Endothelial cell of umbilical vein (primary cell): ENCODE data around the gene HIVEP3. TPM values are rescaled to one million over a fixed set of nuclear protein-coding genes. Genes with fewer than 3 reads are reported as not detected.
"Not testable (repeated sequence)": the region's sequence is repeated elsewhere in the genome, so short reads cannot be mapped to it uniquely, and the experiment has no call there.

Source experiments
- BruUV-seq: library from RNA; stranded (reverse); fragments of 400-500 nt; replicated peaks from 2 replicates; lab custom pipeline; 2021; lab: Mats Ljungman, UMichigan
- CTCF ChIA-PET: fragments of 300-600, 350-600 bp; sonication (Branson Sonifier 250); formaldehyde crosslinking; loops from one replicate; lab custom pipeline; 2021; ENCODE audit warnings: antibody characterized with exemption, inconsistent platforms; lab: Charles Lee
- POLR2A ChIA-PET: fragments of 300-600, 350-600 bp; sonication (Branson Sonifier 250); formaldehyde crosslinking; loops from one replicate; lab custom pipeline; 2021; ENCODE audit warnings: antibody characterized with exemption, inconsistent platforms; lab: Charles Lee
- DNase-seq: peaks from one replicate; pipeline ENCODE4 v3.0.0-alpha.2; 2011; ENCODE audit warnings: low read depth, low spot score
- FAIRE-seq: peaks from 2 replicates; lab custom pipeline; 2011; peaks lifted over from hg19 to GRCh38; lab: Jason Lieb, UNC
- H2AFZ ChIP-seq: 2 replicates; pipeline ENCODE4 v1.6.0; 2012; ENCODE audit warnings: low read depth, low read length, control low read depth, inconsistent platforms
- H3K27ac ChIP-seq: 2 replicates; pipeline ENCODE4 v1.5.1; 2011; ENCODE audit warnings: low read depth, mild to moderate bottlenecking, control low read depth, low read length, moderate library complexity; ENCODE audit not compliant: insufficient read depth
- H3K27me3 ChIP-seq, 2 experiments: 2 replicates each; pipeline versions ENCODE4 v1.6.0 to v1.6.1; 2011; ENCODE audit warnings: low read length in 2 of 2, mixed read lengths in 1 of 2; ENCODE audit not compliant: control insufficient read depth in 2 of 2, insufficient read depth in 2 of 2
- H3K36me3 ChIP-seq, 2 experiments: 2 replicates in 1 of 2; 3 replicates in 1 of 2; pipeline ENCODE4 v1.5.1; 2011; ENCODE audit warnings: low read length in 2 of 2, mild to moderate bottlenecking in 1 of 2, moderate library complexity in 1 of 2; ENCODE audit not compliant: control insufficient read depth in 2 of 2, insufficient read depth in 2 of 2; ENCODE audit errors: extremely low read depth in 1 of 2
- H3K4me1 ChIP-seq: 3 replicates; pipeline ENCODE4 v1.5.1; 2011; ENCODE audit warnings: mild to moderate bottlenecking, low read length; ENCODE audit not compliant: control insufficient read depth, insufficient read depth; ENCODE audit errors: extremely low read depth
- H3K4me2 ChIP-seq: 2 replicates; pipeline ENCODE4 v1.6.1; 2011; ENCODE audit warnings: low read length, control low read depth, mixed read lengths; ENCODE audit not compliant: insufficient read depth
- H3K4me3 ChIP-seq, 3 experiments: fragments of 200-600 bp in 1 of 3; sonication (generic), shearing (Covaris generic) in 1 of 3; replicated peaks in 1 of 3; 2 replicates each; pipeline ENCODE4 v1.5.1; 2011 to 2016; ENCODE audit warnings: control low read depth in 3 of 3, low read length in 3 of 3, mild to moderate bottlenecking in 2 of 3, inconsistent platforms in 1 of 3, low read depth in 1 of 3, moderate library complexity in 1 of 3; ENCODE audit not compliant: insufficient read depth in 1 of 3
- H3K79me2 ChIP-seq: 2 replicates; pipeline ENCODE4 v1.6.0; 2012; ENCODE audit warnings: low read length, inconsistent platforms; ENCODE audit not compliant: control insufficient read depth, insufficient read depth
- H3K9ac ChIP-seq: replicated peaks from 2 replicates; pipeline ENCODE3; 2011; ENCODE audit warnings: low read length, control low read depth; ENCODE audit not compliant: insufficient read depth; ENCODE audit errors: extremely low read depth
- H3K9me1 ChIP-seq: replicated peaks from 3 replicates; pipeline ENCODE4 v1.6.0; 2011; ENCODE audit warnings: mild to moderate bottlenecking, low read length; ENCODE audit not compliant: control insufficient read depth, insufficient read depth; ENCODE audit errors: extremely low read depth
- H3K9me3 ChIP-seq: replicated peaks from 2 replicates; pipeline ENCODE4 v1.5.1; 2012; ENCODE audit warnings: low read length, inconsistent platforms; ENCODE audit not compliant: control insufficient read depth, insufficient read depth
- H4K20me1 ChIP-seq: replicated peaks from 2 replicates; pipeline ENCODE3; 2011; ENCODE audit warnings: mild to moderate bottlenecking, low read length; ENCODE audit not compliant: control insufficient read depth, insufficient read depth; ENCODE audit errors: extremely low read depth
- EZH2 ChIP-seq: IDR thresholded peaks from 2 replicates; pipeline ENCODE4 v1.6.1; 2012; ENCODE audit warnings: borderline replicate concordance, low read depth, mild to moderate bottlenecking, moderate library complexity, low read length, inconsistent platforms; ENCODE audit not compliant: severe bottlenecking
- FOS ChIP-seq: IDR thresholded peaks from 2 replicates; pipeline ENCODE4 v1.6.1; 2011; ENCODE audit warnings: mild to moderate bottlenecking, low read length, moderate library complexity, borderline replicate concordance; ENCODE audit not compliant: insufficient read depth
- GATA2 ChIP-seq: IDR thresholded peaks from 2 replicates; pipeline ENCODE4 v1.7.0; 2011; ENCODE audit warnings: low read depth, mild to moderate bottlenecking, moderate library complexity, mixed read lengths, low read length; ENCODE audit not compliant: insufficient read length, insufficient read depth
- JUN ChIP-seq: IDR thresholded peaks from 2 replicates; pipeline ENCODE4 v1.6.1; 2011; ENCODE audit warnings: borderline replicate concordance, low read depth; ENCODE audit not compliant: insufficient read length, insufficient read depth
- POLR2A ChIP-seq: IDR thresholded peaks from 2 replicates; pipeline ENCODE4 v1.6.1; 2012; ENCODE audit warnings: low read depth, mild to moderate bottlenecking, control low read depth, low read length
- dilution Hi-C: fragments of 300-500 bp; cut with MboI; formaldehyde crosslinking; loops from one replicate; pipeline ENCODE4 v1.15.0; 2019; ENCODE audit warnings: low sequenced_read_pairs; ENCODE audit not compliant: extremely low pct_ligation_motif_present
- intact Hi-C: fragments of 100-400 bp; cut with micrococcal nuclease; formaldehyde crosslinking; loops from one replicate; pipeline ENCODE4 v1.10.0; 2022
- polyA plus RNA-seq, 4 experiments: library from polyadenylated mRNA; depleted of rRNA in 3 of 4; stranded (reverse) in 3 of 4; unstranded in 1 of 4; fragments of >200 nt; gene quantifications; 2 replicates each; pipeline versions ENCODE4 v1.2.1 to v1.2.3, GENCODE V29; 2011 to 2012; ENCODE audit warnings: missing spikeins in 1 of 4
- total RNA-seq: library from RNA; stranded (reverse); gene quantifications from 2 replicates; pipeline ENCODE4 v1.2.3, GENCODE V29; 2021
- TF ChIP-seq, protein P1 (sequence below): IDR thresholded peaks from 2 replicates; pipeline ENCODE4 v1.6.1; 2011; ENCODE audit not compliant: insufficient read depth, insufficient read length

HIVEP3 gene
- total and polyA plus RNA-seq, 2 donors (not counting 3 experiments of a cell fraction or from before 2014, with no cell fraction given), result 3.4 to 4.0 TPM

DNA sequence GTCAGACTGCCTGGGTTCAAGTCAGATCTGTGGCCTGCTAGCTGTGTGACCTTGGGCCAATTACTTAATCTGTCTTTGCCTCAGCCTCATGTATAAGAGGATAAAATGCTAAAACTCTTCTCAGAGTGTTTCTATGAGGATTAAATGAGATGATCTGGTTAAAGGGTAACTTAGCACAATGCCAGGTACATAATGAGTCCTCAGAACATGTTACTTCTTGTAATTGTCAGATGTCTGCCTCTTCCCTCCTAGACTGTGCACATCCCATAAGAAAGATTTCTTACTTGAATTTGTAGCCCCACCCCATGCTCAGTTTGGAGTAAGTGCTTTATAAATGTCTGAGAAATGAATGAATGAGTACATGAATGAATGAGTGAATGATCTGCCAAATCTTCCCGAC, 34.6 kb upstream of the HIVEP3 start:
- no peaks in the 10 kb centered on the region for H3K9me3 ChIP-seq
- ChIA-PET POLR2A (no interaction called here), CTCF (interaction anchor here (1.5 kb wide), 1 partner anchor 82 kb away, joined by 5 read pairs; no protein-coding TSS in a partner anchor)
- H3K9ac ChIP-seq, result no peak overlapping the region
- dilution Hi-C loops (no loop called here), intact Hi-C loops (no loop called here)
- FAIRE-seq, result no peak
- peaks cover 35% of the 10 kb centered on the region for H3K4me1 ChIP-seq
- H3K79me2 ChIP-seq, result no peaks in the 10 kb centered on the region
- no peaks in the 10 kb centered on the region for H3K9me1 ChIP-seq
- H4K20me1 ChIP-seq, result no peaks in the 10 kb centered on the region
- no peaks in the 10 kb centered on the region for H3K36me3 ChIP-seq
- H3K4me2 ChIP-seq, result no peak overlapping the region
- DNase-seq, result no peak
- BruUV-seq, result no TSS peak
- TF ChIP-seq POLR2A (no peak), GATA2 (no peak), EZH2 (no peak)
- TF ChIP-seq, protein P1, sequence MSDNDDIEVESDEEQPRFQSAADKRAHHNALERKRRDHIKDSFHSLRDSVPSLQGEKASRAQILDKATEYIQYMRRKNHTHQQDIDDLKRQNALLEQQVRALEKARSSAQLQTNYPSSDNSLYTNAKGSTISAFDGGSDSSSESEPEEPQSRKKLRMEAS, result no peak
- H3K27me3 ChIP-seq, result no peaks in the 10 kb centered on the region
- H2AFZ ChIP-seq, result no peak overlapping the region
- H3K4me3 ChIP-seq, result no peak overlapping the region
- H3K27ac ChIP-seq, result no peak overlapping the region

DNA sequence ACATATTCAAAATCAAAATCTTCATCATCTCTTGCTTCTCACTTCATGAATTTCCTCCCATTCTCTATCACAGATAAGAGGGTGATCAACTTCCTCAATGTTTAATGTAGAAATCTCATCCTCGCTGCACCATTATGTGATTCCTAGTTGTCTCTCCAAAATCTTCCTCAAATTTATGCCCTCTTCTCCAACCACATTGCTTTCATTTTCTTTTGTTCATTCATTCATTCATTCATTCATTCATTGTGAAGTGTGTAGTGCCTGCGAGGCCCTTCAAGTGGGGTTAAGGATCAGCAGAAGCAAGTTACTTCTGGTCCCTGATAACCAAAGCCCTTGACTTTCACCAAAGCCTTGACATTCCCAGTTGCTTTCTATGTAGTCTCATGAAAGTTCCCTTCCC, 33.5 kb upstream of the HIVEP3 start:
- no peak for FAIRE-seq
- BruUV-seq, result no TSS peak
- no peaks in the 10 kb centered on the region for H3K36me3 ChIP-seq
- no peaks in the 10 kb centered on the region for H3K9me3 ChIP-seq
- intact Hi-C loops, result no loop called here
- DNase-seq, result no peak
- ChIA-PET CTCF (no interaction called here), POLR2A (no interaction called here)
- no peaks in the 10 kb centered on the region for H3K27me3 ChIP-seq
- no peak overlapping the region for H3K27ac ChIP-seq
- H3K4me2 ChIP-seq, result no peak overlapping the region
- no peak overlapping the region for H3K9ac ChIP-seq
- H2AFZ ChIP-seq, result no peak overlapping the region
- no peaks in the 10 kb centered on the region for H3K79me2 ChIP-seq
- dilution Hi-C loops, result no loop called here
- H4K20me1 ChIP-seq, result no peaks in the 10 kb centered on the region
- H3K4me3 ChIP-seq, result no peak overlapping the region
- peaks cover 29% of the 10 kb centered on the region for H3K4me1 ChIP-seq
- TF ChIP-seq FOS (no peak), GATA2 (no peak), JUN (no peak)
- H3K9me1 ChIP-seq, result no peaks in the 10 kb centered on the region

DNA sequence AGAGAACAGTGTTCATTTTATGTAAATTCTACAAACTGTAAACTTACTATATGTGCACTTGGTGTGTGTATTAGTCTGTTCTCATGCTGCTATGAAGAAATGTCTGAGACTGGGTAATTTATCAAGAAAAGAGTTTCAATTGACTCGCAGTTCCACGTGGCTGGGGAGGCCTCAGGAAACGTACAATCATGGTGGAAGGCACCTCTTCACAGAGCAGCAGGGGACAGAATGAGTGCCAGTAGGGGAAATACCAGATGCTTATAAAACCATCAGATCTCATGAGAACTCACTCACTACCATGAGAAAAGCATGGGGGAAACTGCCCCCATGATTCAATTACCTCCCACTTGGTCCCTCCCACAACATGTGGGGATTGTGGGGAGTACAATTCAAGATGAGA, 32.8 kb upstream of the HIVEP3 start:
- H3K9me1 ChIP-seq, FAIRE-seq, dilution Hi-C loops, BruUV-seq, H3K27me3 ChIP-seq, H3K4me2 ChIP-seq, intact Hi-C loops, CTCF ChIA-PET, H3K9ac ChIP-seq, H4K20me1 ChIP-seq, H3K79me2 ChIP-seq, H3K36me3 ChIP-seq, H2AFZ ChIP-seq, H3K9me3 ChIP-seq, H3K4me3 ChIP-seq, H3K27ac ChIP-seq, DNase-seq, POLR2A ChIA-PET: not testable (repeated sequence)
- peaks cover 29% of the 10 kb centered on the region for H3K4me1 ChIP-seq
